ENCODE measurements around the gene SSX2.
"Not testable (repeated sequence)": the region's sequence is repeated elsewhere in the genome, so short reads cannot be mapped to it uniquely, and the experiment has no call there.

SSX2 gene, protein sequence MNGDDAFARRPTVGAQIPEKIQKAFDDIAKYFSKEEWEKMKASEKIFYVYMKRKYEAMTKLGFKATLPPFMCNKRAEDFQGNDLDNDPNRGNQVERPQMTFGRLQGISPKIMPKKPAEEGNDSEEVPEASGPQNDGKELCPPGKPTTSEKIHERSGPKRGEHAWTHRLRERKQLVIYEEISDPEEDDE

DNA sequence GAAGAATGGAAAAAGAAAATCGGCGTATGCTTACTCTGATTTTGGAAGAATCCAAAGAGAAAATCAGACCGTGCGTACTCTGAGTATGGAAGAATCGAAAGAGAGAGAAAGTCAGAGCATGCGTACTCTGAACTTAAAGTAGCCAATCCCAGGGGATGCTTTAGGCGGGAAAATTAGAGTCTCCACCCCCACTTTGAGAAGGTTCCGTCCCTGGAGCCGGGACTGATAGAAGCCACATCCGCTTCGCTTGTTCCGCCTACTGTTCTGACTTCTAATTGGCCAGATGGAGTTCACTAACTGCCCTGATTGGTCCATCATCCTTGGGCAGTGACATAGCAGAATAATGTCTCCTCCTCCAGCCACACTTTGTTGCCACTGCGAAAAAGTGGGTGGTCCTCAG lies at the start of gene SSX2:
SSX2 (minus strand) TSS at position 101 of the 400 bp plus-strand sequence. CDS start 1,429 bp downstream, outside the sequence.
- DNase-seq, result not testable (repeated sequence)

DNA sequence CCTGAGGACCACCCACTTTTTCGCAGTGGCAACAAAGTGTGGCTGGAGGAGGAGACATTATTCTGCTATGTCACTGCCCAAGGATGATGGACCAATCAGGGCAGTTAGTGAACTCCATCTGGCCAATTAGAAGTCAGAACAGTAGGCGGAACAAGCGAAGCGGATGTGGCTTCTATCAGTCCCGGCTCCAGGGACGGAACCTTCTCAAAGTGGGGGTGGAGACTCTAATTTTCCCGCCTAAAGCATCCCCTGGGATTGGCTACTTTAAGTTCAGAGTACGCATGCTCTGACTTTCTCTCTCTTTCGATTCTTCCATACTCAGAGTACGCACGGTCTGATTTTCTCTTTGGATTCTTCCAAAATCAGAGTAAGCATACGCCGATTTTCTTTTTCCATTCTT lies 44.0 kb upstream of the SSX2 start, which contains the start of gene SSX2B:
SSX2B (plus strand) TSS at position 301 of the 400 bp plus-strand sequence. CDS start 1,429 bp downstream, outside the sequence.
- not testable (repeated sequence) for DNase-seq

DNA sequence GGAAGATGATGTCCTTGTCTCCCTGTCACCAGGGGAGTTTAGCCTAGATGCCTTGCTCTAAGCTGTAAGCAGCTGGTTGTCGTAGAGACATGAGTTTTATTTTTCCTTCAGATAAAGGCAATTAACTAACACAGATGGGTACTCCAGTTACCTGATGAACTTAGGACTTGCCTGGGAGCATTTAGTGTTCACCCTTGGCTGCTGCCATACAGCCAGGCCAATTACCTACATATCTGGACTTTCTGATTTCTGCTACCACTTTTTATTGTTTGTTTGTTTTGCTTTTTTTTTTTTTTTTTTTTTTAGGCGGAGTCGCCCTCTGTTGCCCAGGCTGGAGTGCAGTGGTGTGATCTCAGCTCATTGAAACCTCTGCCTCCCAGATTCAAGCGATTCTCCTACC lies 14.9 kb downstream of the SSX2 start:
- DNase-seq, result not testable (repeated sequence)

DNA sequence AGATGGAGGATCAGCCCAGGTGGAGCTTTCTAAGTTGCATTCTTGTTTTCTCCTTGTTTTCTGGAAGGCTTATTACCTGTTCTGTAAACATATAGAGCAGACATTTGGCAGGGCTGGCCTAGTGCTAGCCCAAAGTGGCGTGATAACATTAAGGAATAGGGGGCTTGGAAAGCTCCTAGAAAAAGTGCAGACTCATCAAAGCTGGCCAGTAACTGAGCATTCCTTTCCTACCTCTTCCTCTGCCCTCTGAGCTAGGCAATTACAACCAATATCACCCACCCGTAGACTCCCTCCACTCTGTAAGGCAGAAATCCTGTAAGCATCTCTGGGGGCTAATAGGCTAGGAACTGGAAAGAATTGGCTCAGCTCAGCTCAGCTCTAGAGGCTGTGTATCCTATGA lies 44.8 kb downstream of the SSX2 start:
- DNase-seq, result not testable (repeated sequence)

DNA sequence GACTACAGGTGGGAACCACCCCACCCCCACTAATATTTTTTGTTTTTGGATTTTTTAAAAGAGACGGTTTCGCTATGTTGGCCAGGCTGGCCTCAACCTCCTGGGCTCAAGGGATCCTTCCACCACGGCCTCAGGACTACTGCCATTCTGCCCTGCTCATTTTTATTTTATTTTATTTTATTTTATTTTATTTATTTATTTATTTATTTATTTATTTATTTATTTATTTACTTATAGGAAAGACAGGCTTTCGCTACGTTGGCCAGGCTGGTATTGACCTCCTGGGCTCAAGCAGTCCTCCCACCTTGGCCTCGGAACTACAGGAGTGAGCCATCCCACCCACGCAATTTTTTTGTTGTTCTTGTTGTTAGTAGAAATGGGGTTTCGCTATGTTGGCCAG lies 51.5 kb downstream of the SSX2 start:
- DNase-seq, result not testable (repeated sequence)

DNA sequence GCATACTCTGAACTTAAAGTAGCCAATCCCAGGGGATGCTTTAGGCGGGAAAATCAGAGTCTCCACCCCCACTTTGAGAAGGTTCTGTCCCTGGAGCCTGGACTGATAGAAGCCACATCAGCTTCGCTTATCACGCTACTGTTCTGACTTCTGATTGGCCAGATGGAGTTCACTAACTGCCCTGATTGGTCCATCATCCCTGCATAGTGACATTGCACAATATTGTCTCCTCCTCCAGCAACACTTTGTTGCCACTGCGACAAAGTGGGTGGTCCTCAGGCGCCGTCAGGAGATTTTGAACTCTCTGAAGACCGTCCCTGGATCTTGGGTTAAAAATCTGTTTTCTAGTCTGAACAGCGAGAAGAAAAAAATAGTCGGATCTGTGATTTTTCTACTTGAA lies 52.2 kb downstream of the SSX2 start, which contains the start of gene SSX7:
SSX7 (minus strand) TSS at position 101 of the 400 bp plus-strand sequence. CDS start 1,428 bp downstream, outside the sequence.
- not testable (repeated sequence) for DNase-seq

DNA sequence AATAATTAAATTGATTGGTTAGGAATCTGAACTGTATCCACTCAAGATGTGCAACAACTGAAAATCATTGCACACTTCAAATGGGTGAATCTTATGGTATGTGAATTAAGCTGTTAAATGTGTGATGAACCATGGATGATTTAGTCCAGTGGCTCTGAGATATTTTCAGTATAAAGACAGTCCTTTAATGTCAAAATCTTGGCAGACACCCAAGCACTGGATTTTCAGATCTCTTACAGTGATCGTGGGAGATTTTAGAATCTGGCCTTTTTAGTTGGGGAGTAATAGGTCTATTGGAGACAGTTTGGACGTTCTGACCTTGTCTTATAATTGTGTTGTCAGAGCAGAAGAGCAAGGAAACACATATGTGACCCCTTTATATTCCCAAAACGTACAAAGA lies 56.3 kb downstream of the SSX2 start:
- not testable (repeated sequence) for DNase-seq

DNA sequence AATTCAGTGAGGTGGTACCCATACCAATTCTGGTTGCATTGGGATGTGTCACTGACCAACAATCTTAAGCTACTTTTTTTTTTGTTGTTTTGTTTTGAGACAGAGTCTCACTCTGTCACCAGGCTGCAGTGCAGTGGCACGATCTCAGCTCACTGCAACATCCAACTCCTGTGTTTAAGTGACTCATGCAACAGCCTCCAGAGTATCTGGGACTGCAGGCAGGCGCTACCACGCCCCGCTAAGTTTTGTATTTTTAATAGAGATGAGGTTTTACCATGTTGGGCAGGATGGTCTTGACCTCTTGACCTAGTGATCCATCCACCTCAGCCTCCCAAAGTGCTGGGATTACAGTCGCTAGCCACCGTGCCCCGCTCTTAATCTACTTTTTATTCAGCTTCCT lies 58.0 kb downstream of the SSX2 start:
- not testable (repeated sequence) for DNase-seq
